Dermis microvascular lymphatic vessel endothelial cell (primary cell): ENCODE measurements around the gene METRNL. TPM values are rescaled to one million over a fixed set of nuclear protein-coding genes. Genes with fewer than 3 reads are reported as not detected.
A peak's percentile ranks its signal among the peaks of the same experiment; 100 is the strongest.
"Not testable (repeated sequence)": the region's sequence is repeated elsewhere in the genome, so short reads cannot be mapped to it uniquely, and the experiment has no call there.

Experiments used
- DNase-seq, 2 donors: peaks; one replicate each; pipeline versions ENCODE4 v3.0.0 to v3.0.0-alpha.2; 2010; ENCODE audit warnings: low read depth in 2 of 2
- total RNA-seq: library from RNA; depleted of rRNA; stranded (reverse); fragments of >200 nt; gene quantifications from 2 replicates; pipeline ENCODE4 v1.2.1, GENCODE V29; 2014

METRNL gene, protein sequence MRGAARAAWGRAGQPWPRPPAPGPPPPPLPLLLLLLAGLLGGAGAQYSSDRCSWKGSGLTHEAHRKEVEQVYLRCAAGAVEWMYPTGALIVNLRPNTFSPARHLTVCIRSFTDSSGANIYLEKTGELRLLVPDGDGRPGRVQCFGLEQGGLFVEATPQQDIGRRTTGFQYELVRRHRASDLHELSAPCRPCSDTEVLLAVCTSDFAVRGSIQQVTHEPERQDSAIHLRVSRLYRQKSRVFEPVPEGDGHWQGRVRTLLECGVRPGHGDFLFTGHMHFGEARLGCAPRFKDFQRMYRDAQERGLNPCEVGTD
- total RNA-seq: 59.2 and 108 TPM in 2 replicates

DNA sequence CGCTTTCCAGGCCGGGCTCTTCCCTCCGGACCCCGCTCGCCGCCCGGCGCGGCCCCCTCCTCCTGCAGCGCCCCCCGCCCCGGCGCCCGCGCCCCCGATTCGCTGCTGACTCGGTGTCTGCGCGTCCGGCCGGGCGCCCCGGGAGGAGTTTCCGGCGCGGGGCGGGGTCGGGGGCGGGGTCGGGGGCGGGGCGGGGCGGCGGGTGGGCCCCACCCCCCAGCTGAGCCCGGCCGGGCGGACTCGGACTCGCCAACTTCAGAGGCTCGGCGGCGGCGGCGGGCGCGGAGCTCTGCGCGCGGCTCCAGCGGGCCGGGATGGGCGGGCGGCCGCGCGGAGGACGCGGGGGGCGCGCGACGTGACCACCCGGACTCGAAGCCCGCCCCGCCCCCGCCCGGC is at the start of gene METRNL:
TSS of gene METRNL (plus strand) at position 258 of the 396 bp plus-strand sequence. CDS start 207 bp downstream, outside the sequence.
- peak in 1 of 2 donors; percentile 70 for DNase-seq

DNA sequence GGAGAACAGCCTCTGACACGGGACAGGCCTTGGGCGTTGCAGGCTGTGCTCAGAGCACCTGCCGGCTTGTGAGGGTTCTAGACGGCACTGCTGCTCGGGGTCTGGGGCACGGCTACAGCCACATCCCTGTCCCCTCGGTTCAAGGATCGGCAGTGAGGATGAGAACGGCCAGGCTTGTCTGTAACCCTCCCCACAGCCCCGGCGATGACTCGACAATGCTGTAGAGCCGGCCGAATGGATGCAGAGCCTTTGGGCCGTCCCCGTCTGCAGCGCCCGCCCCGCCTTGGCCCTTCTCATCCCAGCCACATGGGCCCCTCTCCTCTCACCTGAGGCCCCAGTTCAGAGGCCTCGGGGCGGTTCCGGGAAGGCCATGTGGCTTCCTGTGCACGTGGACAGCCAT is 49.0 kb upstream of the METRNL start:
- no peak for DNase-seq

DNA sequence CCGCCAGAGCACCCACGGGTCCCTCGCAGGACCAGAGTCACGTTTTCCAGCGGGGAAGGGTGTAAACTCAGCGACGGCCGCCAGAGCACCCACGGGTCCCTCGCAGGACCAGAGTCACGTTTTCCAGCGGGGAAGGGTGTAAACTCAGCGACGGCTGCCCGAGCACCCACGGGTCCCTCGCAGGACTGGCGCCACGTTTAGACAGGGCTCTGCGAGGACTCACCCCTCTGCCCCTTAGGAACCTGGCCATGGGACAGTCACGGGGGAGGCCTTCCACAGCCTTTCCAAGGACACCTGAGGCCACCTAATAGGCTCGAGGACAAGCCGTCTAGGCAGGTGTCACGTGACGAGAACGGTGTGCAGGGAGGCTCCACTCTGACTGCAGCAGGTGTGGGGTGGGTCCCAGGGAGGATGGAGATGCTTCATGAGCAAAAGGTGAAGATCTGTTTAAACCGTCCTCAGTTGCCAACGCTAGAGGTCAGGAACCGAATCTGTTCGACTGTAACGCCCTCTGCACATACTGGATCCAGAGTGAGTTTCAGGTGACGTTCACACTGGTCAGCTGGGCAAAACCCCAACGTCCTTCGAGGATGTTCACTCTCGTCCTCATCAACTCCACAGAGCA is 48.0 kb upstream of the METRNL start:
- DNase-seq: no peak

DNA sequence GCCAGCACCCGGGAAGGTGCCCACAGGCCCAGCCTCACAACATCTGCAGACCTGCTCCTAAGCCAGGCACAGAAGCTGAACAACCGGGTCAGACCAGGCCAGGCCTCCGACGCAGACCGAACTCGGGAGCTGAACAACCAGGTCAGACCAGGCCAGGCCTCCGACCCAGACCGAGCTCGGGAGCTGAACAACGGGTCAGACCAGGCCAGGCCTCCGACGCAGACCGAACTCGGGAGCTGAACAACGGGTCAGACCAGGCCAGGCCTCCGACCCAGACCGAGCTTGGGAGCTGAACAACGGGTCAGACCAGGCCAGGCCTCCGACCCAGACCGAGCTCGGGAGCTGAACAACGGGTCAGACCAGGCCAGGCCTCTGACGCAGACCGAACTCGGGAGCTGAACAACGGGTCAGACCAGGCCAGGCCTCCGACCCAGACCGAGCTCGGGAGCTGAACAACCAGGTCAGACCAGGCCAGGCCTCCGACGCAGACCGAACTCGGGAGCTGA is 47.4 kb upstream of the METRNL start:
- DNase-seq: not testable (repeated sequence)

DNA sequence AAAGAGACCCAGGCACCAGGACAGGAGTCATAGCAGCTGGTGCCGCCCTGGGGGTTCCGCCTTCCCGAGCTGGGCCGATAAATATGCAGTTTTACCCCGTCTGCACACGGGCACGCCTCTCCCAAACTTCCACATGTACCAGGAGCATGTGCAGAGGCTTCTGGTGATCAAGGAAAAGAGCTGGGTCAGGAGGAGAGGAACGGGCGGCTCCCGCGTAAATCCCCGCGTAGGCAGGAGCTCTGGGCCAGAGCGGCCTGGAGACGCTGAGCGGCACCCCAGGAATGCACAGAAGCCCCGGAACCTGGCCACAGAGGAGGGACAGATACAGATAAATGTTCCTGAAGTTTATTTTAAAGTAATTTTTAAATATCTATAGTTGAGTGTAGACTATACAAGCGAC is 46.6 kb upstream of the METRNL start:
- no peak for DNase-seq

DNA sequence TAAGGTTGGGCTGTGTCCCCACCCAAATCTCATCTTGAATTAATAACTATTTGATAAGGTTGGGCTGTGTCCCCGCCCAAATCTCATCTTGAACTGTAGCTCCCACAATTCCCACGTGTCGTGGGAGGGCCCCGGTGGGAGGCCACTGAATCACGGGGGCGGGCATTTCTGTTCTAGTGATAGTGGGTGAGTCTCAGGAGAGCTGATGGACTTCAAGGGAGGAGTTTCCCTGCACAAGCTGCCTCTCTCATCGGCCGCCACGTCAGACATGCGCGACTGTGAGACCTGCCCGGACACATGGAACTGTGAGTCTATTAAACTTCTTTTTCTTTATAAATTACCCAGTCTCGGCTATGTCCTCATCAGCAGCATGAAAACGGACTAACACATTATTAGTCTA is 44.9 kb upstream of the METRNL start:
- no peak for DNase-seq

DNA sequence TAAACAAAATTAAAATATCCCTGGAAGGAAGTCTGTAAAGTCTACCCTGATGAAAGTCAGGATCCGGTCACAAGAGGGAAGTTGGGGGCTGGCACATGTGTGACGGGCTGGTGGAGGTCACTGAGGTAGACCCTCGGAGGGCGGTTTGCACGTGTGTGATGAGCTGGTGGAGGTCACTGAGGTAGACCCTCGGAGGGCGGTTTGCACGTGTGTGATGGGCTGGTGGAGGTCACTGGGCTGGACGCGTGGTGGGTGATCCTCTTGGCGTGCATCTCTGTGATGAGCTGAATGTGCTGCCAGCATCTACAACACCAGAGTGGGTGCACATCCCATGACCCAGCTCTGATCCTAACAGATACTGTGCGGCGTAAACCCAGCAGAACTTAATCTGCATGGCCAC is 43.7 kb upstream of the METRNL start:
- DNase-seq: no peak

DNA sequence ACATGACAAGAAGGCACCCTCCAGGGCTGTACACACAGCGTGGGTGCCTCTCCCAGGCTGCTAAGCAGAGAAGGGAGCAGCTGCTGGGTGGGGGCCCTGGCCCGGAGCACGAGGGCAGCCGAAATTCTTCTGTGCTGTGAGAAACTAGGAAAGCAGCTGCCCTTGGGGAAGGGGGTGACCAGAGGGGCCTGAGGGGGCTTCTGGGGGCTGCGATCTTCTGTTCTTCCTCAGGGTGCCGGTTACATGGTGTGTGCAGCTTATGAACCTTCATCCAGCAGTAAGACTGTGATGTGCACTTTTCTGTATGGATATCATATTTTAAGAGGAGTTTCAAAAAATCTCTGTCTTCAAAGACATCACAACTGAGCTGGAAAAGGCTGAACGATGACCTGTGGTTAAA is 43.2 kb upstream of the METRNL start:
- DNase-seq: no peak

DNA sequence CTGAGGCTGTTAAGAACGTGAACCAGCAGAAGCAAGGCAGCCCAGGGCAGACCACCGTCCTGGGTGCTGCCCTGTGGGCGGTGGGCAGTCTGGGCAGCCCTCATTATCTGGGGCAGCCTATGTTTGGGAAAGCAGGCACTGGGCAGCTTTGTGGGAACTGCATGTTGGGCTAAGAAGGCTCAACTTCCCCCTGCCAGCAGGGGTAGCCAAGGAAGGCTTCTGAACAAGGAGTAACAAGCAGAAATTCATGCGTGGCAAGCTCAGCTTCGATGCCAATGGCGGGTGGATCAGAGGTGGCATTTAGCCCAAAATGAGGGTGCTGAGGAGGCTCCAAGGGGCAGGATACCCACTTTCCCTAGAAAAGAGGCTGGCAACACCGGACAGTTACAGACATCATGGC is 42.7 kb upstream of the METRNL start:
- DNase-seq: no peak

DNA sequence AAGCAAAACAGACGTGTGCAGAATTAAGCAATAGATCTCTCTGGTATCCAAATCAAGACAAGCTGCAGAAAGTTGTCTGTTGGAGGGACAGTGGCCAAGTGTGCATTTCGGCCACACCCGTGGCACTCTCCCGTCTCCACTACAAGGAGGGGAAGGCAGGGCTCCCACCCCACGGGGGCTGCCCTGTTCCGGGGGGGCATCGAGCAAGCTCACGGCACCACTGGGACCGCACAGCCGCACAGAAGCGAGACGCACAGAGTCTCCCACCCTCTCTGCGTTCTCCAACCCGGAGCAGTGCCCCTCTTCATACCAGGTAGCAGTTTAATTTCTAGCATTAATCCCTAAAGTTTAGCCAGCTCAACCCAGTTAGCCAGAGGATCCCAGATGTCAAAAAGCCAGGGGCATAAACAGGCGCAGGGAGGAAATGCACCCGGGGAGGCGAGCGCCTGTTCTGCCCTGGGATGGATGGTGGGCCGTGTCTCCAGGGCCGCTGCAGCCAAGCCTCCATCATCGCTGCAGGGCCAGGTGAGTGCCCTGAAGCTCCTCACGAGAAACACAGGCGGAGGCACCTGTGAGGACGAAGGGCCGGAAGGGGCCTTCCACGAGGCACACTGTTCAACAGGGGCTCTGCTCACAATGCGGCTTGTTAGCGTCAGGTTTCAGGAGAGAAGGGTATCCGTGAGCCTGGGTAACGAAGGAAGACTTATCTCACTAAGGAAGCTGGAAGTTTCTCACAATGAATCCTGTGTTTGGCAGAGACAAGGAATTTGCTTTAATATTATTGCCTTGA is 42.1 kb upstream of the METRNL start:
- no peak for DNase-seq

DNA sequence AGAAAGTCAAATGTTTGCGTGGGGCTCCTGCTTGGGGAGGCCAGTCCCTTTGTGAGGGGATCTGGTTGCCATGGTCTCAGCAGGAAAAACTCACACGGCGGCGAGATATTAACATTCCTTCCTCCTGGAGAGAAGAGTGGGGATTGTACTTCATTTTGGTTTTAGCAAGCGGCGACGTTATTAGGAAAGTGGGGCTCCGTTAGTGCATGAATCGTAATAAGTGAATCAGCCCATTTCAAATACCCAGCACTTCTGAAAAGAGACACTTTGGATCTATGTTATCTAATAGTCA is 41.6 kb upstream of the METRNL start:
- DNase-seq: no peak

DNA sequence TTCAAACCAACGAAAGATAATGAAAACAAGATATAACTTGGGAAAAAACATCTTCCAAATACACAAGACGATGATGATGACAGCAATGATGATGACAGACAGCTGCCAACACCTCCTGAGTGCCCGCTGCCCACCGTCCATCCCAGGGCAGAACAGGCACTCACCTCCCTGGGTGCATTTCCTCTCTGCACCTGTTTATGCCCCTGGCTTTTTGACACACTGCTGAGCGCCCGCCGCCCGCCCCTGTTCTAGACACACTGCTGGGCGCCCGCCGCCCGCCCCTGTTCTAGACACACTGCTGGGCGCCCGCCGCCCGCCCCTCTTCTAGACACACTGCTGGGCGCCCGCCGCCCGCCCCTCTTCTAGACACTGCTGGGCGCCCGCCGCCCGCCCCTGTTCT is 40.4 kb upstream of the METRNL start:
- DNase-seq: not testable (repeated sequence)

DNA sequence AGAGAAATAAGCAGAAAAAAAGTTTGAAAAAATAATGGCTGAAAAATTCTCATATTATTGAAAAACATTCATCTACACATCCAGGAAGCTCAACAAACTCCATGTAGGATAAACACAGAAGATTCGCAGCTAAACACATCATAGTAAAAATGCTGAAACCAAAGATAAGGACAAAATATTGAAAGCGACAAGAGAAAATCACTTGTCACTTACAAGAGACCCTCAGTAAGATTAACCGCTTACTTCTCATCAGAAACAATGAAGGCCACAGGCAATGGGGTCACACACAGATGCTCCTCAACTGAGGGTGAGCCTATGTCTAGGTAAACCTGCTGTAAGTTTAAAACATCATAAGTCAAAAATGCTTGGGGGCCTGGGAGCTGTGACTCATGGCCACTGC is 38.1 kb upstream of the METRNL start:
- peak in 1 of 2 donors; percentile 8 for DNase-seq

DNA sequence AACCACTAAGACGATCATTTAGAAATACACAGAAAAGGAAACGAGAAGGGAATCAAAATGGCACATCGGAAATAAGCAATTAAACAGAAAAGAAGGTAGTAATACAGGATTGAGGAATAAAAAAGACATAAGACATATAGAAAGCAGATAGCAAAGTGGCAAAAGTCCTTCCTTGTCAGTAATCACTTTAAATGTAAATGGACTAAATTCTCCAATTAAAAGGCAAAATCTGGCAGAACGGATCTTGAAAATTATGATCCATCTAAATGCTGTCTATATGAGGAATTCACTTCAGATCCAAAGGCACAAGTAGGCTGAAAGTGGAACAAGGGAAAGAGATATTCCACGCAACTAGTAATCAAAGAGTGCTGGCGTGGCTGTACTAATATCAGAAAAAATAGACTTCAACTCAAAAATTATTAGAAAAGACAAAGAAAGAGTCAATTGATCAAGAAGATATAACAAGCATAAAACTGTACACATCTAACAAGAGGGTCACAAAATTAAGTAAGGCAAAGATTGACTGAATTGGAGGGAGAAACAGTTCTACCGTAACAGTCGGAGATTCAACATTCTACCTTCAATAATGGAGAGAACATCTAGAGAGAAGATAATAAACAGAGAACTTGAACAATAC is 36.8 kb upstream of the METRNL start:
- no peak for DNase-seq

DNA sequence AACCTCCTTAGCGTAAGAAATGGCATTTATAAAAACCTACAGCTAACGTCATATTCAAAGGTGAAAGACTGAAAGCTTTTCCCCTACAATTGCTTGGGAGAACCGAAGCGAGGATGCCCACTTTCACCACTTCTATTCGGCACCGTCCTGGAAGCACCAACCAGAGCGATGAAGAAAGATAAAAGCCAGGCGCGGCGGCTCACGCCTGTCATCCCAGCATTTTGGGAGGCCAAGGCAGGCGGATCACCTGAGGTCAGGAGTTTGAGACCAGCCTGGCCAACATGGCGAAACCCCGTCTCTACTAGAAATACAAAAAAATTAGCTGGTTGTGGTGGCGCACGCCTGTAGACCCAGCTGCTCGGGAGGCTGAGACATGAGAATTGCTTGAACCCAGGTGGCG is 34.9 kb upstream of the METRNL start:
- DNase-seq: not testable (repeated sequence)

DNA sequence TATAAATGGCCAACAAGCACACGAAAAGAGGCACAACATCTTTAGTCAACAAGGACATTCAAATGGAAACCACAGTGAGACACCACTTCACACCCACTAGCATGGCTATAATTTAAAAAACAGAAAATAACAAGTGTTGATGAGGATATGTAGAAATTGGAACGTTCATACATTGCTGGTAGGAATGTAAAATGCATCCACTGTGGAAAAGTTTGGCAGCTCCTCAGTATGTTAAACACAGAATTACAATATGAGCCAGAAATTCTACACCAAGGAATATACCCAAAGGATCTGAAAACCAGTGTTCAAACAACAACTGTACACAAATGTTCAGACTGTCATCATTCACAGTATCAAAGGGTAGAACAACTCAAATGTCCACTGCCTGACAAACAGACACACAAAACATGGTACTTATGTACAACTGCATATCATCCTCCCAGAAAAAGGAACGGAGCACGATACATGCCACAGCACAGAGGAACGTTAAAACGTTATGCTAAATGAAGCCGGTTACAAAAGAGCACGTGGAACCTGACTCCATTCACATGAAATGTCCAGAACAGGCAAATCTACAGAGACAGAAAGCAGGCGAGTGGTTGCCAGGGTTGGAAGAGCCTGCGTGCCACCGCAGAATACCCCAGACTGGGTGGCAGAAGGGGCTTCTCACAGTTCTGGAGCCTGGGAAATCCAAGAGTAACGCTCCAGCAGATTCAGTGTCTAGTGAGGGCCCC is 32.8 kb upstream of the METRNL start:
- DNase-seq: no peak

DNA sequence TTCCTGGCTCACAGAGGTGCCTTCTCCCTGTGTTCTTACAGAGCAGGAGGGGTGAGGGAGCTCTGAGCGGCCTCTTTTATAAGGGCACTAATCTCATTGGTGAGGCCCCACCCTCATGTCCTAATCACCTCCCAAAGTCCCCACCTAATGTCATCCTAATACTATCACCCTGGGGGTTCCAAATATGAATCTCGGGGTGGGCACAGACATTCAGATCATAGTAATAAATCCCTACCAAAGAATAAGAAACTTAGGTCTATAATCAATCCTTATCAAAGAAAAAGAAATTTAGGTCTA is 32.3 kb upstream of the METRNL start:
- DNase-seq: no peak

DNA sequence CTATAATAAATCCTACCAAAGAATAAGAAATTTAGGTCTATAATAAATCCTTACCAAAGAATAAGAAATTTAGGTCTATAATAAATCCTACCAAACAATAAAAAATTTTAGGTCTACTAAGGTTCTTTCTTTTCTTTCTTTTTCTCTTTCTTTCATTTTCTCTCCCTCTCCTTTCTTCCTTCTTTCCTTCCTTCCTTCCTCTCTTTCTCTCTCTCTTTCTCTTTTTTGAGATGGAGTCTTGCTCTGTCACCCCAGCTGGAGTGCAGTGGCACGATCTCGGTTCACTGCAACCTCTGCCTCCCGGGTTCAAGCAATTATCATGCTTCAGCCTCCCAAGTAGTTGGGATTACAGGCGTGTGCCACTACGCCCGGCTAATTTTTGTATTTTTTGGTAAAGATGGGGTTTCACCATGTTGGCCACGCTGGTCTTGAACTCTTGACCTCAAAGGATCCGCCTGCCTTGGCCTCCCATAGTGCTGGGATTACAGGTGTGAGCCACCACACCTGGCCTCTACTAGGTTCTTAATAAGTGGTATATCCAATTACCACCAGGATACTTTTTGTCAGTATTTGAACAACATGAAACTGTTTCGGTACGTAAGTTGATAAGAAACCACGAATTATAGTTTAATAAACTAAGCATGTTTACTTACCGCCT is 31.5 kb upstream of the METRNL start:
- DNase-seq: not testable (repeated sequence)

DNA sequence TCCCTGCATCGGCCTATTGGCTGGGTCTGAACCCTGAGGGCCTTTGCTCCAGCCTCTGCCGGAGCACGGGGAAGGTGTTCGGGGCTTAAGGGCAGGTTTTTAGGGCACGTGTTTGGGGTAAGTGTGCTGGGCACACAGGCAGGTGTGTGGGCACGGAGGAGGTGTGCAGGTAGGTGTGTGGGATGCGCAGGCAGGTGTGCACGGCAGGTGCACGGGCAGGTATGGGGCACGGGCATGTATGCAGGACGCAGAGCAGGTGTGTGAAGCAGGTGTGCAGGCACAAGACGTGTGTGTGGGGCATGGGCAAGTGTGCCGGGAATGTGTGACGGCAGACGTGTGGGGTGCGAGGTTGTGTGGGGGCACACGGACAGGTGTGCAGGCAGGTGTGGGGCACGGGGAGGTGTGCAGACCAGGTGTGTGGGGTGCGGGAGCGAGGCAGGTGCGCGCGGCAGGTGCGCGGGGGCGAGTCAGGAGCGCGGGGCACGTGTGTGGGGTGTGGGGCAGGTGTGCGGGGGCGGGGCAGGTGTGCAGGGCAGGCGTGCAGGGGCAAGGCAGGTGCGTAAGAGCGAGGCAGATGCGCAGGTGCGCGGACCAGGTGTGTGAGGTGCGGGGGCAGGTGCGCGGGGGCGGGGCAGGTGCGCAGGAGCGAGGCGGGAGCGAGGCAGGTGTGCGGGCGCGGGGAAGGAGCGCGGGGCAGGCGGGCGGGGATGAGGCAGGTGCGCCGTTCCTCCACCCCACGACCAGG is 28.6 kb upstream of the METRNL start:
- DNase-seq: no peak
